ENCODE results near the gene RETREG2. TPM values are rescaled to one million over a fixed set of nuclear protein-coding genes. Genes with fewer than 3 reads are reported as not detected.
A peak's percentile ranks its signal among the peaks of the same experiment; 100 is the strongest.

The RETREG2 gene, protein sequence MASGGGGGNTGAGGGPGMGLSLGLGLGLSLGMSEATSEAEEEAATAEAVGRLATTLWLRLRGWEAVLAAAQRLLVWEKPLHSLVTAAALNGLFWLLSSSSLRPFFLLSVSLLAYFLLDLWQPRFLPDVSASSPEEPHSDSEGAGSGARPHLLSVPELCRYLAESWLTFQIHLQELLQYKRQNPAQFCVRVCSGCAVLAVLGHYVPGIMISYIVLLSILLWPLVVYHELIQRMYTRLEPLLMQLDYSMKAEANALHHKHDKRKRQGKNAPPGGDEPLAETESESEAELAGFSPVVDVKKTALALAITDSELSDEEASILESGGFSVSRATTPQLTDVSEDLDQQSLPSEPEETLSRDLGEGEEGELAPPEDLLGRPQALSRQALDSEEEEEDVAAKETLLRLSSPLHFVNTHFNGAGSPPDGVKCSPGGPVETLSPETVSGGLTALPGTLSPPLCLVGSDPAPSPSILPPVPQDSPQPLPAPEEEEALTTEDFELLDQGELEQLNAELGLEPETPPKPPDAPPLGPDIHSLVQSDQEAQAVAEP
- total RNA-seq = 100 to 1,000 TPM in 1 of 2 experiments, 10 to 100 TPM in 1; 95.1 to 102 TPM

DNA sequence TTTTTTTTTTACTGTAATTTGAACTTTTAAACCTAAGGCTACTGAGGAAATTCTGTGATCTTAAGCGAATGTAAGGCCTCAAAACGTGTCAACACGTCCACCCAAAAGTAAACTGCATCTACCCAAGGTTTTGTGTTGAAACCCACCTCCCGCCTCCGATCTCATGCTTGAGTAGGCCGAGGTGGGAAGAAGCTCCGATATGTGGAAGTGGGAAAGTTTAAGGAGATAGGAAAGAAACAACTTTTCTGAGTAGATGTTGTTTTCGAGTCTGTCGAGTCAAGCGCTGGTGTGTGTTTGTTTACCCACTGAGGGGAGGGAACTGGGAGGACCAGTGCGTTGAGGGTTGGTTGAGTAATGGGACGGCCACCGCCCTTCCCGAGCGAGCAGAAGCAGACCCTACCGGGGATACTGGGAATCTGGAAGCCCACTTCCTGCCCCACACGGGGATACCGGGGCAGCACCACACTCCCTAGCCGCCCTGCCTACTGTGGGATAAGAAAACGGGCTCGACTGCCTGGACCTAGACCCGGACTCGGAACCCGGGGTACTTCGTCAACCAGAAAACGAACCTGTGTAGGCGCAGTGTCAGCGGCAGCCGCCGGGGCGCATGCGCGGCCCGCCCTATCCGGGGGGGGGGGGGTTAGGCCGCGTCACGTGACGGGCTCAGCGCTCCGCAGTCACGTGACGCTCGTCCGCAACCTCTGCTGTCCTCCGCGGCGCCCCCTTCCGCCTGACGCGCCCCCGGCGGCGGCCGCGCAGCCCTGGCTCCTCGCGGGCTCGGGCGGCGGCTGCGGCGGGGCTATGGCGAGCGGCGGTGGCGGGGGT is at the start of gene RETREG2:
Gene RETREG2, plus strand, starts transcription at position 724 of the 825 bp plus-strand sequence. Its CDS starts 78 bp downstream, at position 802.
- ChIA-PET CTCF (interaction anchor here (1.5 to 5.0 kb wide), 4 partner anchors 31 to 118 kb away, joined by 4 to 26 read pairs (median 4); partner anchors contain the start of genes ABCB6, ANKZF1 and ATG9A), POLR2A (no interaction called here)
- Mint-ChIP-seq H3K36me3 (ENCODE audit: low read depth) (peaks cover 52% of the 10 kb centered on the region), H3K4me3 (peak within 1 kb of the TSS; percentile 87), H3K4me1 (peaks cover 70% of the 10 kb centered on the region), H3K27ac (peak within 1 kb of the TSS; percentile 98), H3K27me3 (no peaks in the 10 kb centered on the region), H3K9me3 (no peaks in the 10 kb centered on the region)
- DNase-seq = peak; percentile 81

DNA sequence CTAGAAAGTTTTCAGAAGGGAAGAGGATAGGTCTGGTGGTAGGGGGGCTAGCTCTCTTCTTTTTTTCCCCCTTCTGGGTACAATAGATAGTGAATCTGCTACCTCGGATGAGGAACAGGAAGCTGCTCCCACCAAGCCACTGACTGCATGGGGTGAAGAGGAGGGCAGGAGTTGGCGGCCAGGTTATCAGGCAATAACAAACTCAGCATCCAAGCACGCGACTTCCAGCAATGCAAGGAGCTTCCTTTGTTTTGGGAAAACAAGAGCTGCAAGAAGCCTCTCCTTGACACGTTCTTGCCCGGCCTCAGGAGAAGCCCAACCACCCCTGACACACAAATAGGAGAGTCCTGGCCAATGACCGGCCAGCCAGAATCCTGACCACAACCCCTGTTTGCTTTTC is 49.7 kb upstream of the RETREG2 start:
- Mint-ChIP-seq H3K27ac (no peak overlapping the region), H3K4me3 (no peak overlapping the region), H3K27me3 (no peaks in the 10 kb centered on the region), H3K36me3 (ENCODE audit: low read depth) (no peaks in the 10 kb centered on the region), H3K9me3 (no peaks in the 10 kb centered on the region), H3K4me1 (peaks cover 8% of the 10 kb centered on the region)
- ChIA-PET CTCF (interaction anchor here (1.0 to 1.9 kb wide), 2 partner anchors 9 to 132 kb away, joined by 5 to 6 read pairs; no protein-coding TSS in a partner anchor), POLR2A (no interaction called here)
- DNase-seq = no peak

DNA sequence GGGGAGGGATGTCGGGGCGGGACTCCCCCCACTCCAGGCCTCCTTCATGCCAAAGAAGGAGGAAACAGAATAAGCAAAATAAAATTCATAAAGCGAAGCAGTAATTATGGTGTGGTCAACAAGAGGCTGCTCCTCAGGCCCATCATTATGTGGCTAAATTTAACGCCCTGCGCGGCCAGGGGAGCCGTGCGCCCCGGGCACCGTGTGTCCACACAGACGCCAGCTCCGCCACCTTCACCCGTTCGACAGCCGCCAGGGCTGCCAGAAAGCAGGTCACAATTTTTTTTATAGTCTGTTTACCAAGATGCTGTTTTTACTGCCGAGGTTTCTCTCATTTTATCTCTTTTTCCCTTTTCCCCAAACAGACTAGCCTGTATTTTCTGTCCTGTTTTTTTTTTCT is 48.5 kb upstream of the RETREG2 start:
- no peak for DNase-seq
- ChIA-PET CTCF (interaction anchor here (0.7 kb wide), 1 partner anchor 74 kb away, joined by 3 read pairs; no protein-coding TSS in a partner anchor), POLR2A (no interaction called here)
- no peaks in the 10 kb centered on the region for H3K9me3 Mint-ChIP-seq
- H3K36me3 Mint-ChIP-seq (ENCODE audit: low read depth) = no peaks in the 10 kb centered on the region
- H3K4me3 Mint-ChIP-seq = no peak overlapping the region
- H3K27ac Mint-ChIP-seq = no peak overlapping the region
- no peaks in the 10 kb centered on the region for H3K27me3 Mint-ChIP-seq
- H3K4me1 Mint-ChIP-seq = peaks cover under 1% of the 10 kb centered on the region

DNA sequence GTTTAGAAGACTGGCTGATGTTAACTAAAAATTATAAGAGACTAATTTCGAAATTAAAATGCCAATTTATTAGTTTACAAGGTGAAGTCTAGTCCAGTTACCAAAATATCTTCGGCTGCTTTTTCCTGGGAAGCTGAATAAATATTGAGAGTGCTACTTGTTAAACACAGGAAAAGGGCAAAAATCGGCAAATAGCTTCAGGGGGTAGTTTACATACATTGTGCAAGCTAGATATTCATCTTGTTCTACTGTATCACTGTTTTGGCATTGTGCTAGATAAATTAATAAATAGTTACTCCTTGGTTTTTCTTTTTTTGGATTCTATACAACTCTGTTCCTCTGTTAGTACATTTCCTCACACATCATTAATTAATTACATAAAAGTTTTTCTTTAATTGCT is 46.7 kb upstream of the RETREG2 start:
- CTCF ChIA-PET = interaction anchor here (0.6 to 1.3 kb wide), 3 partner anchors 17 to 80 kb away, joined by 4 to 5 read pairs (median 4); no protein-coding TSS in a partner anchor

DNA sequence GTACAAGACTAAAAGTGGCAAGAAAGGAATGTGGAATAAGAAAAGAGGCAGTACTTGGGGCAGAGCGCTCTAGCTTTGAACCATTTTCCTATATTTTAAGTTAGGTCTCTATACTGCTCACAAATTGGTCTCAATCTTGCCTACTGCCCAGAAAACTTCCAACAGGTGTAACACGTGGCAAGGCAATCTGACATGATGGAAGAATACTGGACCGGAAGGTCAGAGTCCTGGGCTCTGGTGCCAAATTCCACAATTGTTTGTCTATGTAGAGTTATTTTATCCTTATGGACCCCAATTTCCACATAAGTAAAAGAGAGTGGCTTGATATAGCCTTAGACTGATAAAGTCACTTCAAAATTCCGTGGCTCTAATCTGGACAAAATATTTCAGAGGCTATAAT is 46.3 kb upstream of the RETREG2 start:
- Mint-ChIP-seq H3K4me3 (no peak overlapping the region), H3K4me1 (no peaks in the 10 kb centered on the region), H3K27me3 (no peaks in the 10 kb centered on the region), H3K9me3 (no peaks in the 10 kb centered on the region), H3K27ac (no peak overlapping the region), H3K36me3 (ENCODE audit: low read depth) (no peaks in the 10 kb centered on the region)
- CTCF ChIA-PET = interaction anchor here (0.6 to 1.3 kb wide), 5 partner anchors 17 to 86 kb away, joined by 3 to 5 read pairs (median 4); no protein-coding TSS in a partner anchor
- DNase-seq = no peak
- POLR2A ChIA-PET = no interaction called here

More for the DNA sequence above, 46.7 kb upstream of the RETREG2 start:
- Mint-ChIP-seq H3K27me3 (no peaks in the 10 kb centered on the region), H3K27ac (no peak overlapping the region), H3K4me3 (no peak overlapping the region), H3K4me1 (no peaks in the 10 kb centered on the region), H3K36me3 (ENCODE audit: low read depth) (no peaks in the 10 kb centered on the region), H3K9me3 (no peaks in the 10 kb centered on the region)
- POLR2A ChIA-PET = no interaction called here
- DNase-seq = no peak

DNA sequence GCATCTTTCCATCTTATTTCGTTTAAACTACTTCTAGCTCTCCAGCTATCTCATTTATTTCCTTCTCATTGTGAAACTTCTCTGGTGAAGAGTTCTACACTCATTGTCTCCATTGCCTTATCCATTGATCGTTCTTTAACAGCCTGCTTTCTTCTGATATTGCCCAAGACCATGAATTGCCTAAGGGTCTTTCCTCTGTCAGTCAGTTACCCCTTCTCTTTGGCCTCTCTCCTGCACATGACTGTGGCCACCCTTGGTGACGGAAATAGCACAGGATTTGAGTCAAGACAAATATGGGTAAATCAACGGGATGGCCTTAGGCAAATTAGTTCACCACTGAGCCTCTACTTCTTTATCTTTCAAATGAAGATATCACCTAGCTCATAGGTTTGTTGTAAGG is 44.1 kb upstream of the RETREG2 start:
- no peaks in the 10 kb centered on the region for H3K4me1 Mint-ChIP-seq
- H3K36me3 Mint-ChIP-seq (ENCODE audit: low read depth) = no peaks in the 10 kb centered on the region
- CTCF ChIA-PET = interaction anchor here (0.9 to 1.4 kb wide), 4 partner anchors 11 to 104 kb away, joined by 3 to 5 read pairs (median 4); no protein-coding TSS in a partner anchor
- no peak for DNase-seq
- POLR2A ChIA-PET = no interaction called here
- no peaks in the 10 kb centered on the region for H3K9me3 Mint-ChIP-seq
- no peaks in the 10 kb centered on the region for H3K27me3 Mint-ChIP-seq
- no peak overlapping the region for H3K4me3 Mint-ChIP-seq
- H3K27ac Mint-ChIP-seq = no peak overlapping the region

DNA sequence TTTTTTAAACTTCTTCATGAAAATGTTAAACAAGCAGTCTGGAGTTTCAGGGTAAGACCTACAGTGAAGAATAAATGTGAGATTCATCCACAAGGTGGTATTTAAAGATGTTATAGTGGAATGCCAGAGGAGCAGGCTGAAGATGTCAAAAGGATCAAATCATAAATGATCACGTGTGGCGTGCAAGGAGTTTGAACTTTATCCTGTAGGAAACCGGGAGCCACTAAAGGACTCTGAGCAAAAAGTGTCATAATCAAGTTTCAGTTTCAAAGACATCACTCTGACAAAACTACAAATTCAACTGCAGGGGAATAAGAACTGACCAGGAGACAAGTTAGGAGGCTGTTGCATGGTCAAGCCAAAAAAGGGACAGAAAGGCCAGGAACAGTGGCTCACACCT is 37.4 kb upstream of the RETREG2 start:
- Mint-ChIP-seq H3K4me1 (no peaks in the 10 kb centered on the region), H3K36me3 (ENCODE audit: low read depth) (peaks cover 19% of the 10 kb centered on the region), H3K9me3 (no peaks in the 10 kb centered on the region), H3K4me3 (no peak overlapping the region), H3K27me3 (no peaks in the 10 kb centered on the region), H3K27ac (no peak overlapping the region)
- no peak for DNase-seq
- CTCF ChIA-PET = interaction anchor here (1.5 kb wide), 1 partner anchor 18 kb away, joined by 6 read pairs; no protein-coding TSS in a partner anchor
- POLR2A ChIA-PET = no interaction called here

DNA sequence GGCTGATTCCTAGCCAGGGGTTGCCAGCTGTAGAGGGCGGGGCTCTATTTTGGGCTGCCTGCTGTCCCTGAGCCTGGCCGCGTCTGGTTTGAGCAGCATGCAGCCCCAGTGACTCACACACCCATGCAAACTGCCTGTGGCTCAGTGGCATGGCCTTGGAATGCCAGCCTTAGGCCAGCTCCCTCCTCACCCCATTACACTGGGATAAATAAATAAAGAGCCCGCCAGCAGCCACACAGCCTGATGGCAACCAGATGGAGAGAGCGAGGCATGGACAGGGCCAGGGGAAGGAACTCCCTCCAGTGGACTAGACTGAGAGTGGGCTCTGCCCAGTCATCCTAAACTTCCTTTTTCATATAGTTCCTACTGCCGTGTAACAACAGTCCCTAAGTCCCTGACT is 35.7 kb upstream of the RETREG2 start:
- Mint-ChIP-seq H3K36me3 (ENCODE audit: low read depth) (peaks cover 27% of the 10 kb centered on the region), H3K4me1 (no peaks in the 10 kb centered on the region), H3K9me3 (no peaks in the 10 kb centered on the region), H3K27ac (no peak overlapping the region), H3K27me3 (no peaks in the 10 kb centered on the region), H3K4me3 (no peak overlapping the region)
- ChIA-PET POLR2A (no interaction called here), CTCF (interaction anchor here (1.4 to 1.5 kb wide), 2 partner anchors 17 to 84 kb away, joined by 5 to 6 read pairs; no protein-coding TSS in a partner anchor)
- no peak for DNase-seq

DNA sequence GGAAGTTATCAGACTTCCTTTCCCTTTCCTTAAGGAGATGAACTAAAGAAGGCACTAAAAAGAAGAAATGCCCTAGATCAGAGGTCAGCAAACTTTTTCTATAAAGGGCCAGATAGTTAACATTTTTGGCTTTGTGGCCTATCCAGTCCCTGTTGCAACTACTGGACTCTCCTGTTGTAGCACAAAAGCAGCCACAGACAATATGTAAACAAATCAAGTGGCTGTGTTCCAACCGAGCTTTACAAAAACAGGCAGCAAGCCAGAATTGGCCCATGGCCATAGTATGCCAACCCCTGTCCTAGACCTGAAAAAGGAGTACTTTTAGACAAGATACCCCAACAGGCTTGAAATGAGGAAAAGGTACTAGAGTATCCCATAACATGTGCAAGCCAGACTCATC is 28.4 kb upstream of the RETREG2 start:
- Mint-ChIP-seq H3K4me1 (no peaks in the 10 kb centered on the region), H3K36me3 (ENCODE audit: low read depth) (peaks cover 23% of the 10 kb centered on the region), H3K4me3 (no peak overlapping the region), H3K27ac (no peak overlapping the region), H3K9me3 (no peaks in the 10 kb centered on the region), H3K27me3 (no peaks in the 10 kb centered on the region)
- DNase-seq = no peak
- ChIA-PET CTCF (interaction anchor here (0.8 to 1.5 kb wide), 3 partner anchors 77 to 170 kb away, joined by 3 to 4 read pairs (median 4); no protein-coding TSS in a partner anchor), POLR2A (no interaction called here)

DNA sequence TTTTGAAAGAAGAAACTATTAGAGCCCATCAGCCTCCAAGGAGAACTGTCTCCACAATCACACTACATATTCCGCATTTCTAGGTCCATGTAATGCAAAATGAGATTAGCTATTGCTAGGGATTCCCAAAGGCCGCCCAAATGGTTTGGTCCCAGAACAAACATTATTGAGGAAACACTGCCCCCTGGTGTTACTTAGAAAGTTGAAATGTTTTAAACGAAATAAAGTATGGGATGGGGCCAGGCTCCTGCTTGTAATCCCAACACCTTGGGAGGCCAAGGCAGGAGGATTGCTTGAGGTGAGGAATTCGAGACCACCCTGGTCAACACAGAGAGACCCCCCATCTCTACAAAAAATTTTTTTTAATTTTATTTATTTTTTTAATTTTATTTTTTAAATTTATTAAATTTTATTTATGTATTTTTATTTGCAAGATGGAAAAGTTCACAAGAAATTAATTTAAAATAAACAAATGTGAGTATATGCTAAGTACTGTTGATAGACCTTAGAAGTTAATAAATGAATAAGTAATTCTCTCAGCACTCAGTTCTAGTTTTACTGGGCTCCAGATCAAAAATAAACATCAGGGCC is 22.9 kb upstream of the RETREG2 start:
- Mint-ChIP-seq H3K36me3 (ENCODE audit: low read depth) (peaks cover 22% of the 10 kb centered on the region), H3K27me3 (no peaks in the 10 kb centered on the region), H3K9me3 (no peaks in the 10 kb centered on the region), H3K4me1 (peaks cover 21% of the 10 kb centered on the region), H3K4me3 (no peak overlapping the region), H3K27ac (no peak overlapping the region)
- ChIA-PET POLR2A (no interaction called here), CTCF (interaction anchor here (0.7 to 9.2 kb wide), 13 partner anchors 16 to 175 kb away, joined by 3 to 85 read pairs (median 4); no protein-coding TSS in a partner anchor)
- peak; percentile 62 for DNase-seq

DNA sequence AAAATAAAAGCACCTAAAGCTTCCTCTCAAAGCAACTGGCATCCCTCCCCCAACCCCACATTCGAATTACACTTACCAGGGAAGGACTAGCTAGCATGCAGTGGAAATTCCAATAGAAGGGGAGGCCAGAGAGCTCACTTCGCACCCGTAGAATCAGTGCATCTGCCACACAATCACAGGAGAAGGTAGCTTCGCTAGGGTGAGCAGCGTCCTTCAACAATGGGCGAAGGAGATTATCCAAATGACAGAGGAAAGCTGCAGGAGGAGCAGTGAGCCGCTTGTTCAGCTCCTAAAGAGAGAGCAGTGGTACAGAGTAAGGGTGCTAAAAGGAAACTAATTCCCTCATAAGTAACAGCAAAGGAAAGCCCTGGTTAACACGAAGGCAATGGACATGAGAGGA is 20.7 kb upstream of the RETREG2 start:
- CTCF ChIA-PET = interaction anchor here (0.6 to 9.2 kb wide), 4 partner anchors 18 to 138 kb away, joined by 3 to 85 read pairs (median 8); no protein-coding TSS in a partner anchor
- POLR2A ChIA-PET = no interaction called here
- Mint-ChIP-seq H3K27ac (no peak overlapping the region), H3K27me3 (no peaks in the 10 kb centered on the region), H3K9me3 (no peaks in the 10 kb centered on the region), H3K36me3 (ENCODE audit: low read depth) (peaks cover 18% of the 10 kb centered on the region), H3K4me1 (peaks cover 31% of the 10 kb centered on the region), H3K4me3 (no peak overlapping the region)
- no peak for DNase-seq

DNA sequence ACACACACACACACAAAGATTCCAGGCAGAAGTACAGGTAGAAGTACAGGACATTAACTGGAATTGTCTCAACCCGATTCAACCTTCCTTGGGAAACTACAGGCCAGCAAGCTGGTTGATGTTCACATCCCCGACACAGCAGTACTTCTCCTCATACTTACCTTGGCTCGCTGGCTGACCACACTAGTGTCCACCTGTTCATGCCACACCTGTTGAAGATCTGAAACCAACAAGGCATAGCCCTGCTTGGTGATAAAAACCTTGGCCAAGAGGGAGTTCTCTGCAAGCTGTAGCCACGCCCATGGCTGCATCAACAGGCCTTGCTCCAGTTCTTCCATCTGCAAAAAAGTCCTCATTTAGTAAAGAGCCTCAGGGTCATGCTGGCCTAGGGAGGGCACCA is 20.1 kb upstream of the RETREG2 start:
- Mint-ChIP-seq H3K4me1 (peaks cover 31% of the 10 kb centered on the region), H3K27ac (no peak overlapping the region), H3K9me3 (no peaks in the 10 kb centered on the region), H3K27me3 (no peaks in the 10 kb centered on the region), H3K4me3 (no peak overlapping the region), H3K36me3 (ENCODE audit: low read depth) (peaks cover 18% of the 10 kb centered on the region)
- POLR2A ChIA-PET = no interaction called here
- CTCF ChIA-PET = interaction anchor here (1.0 to 9.2 kb wide), 6 partner anchors 9 to 138 kb away, joined by 3 to 85 read pairs (median 10); no protein-coding TSS in a partner anchor
- DNase-seq = no peak

Measured in activated CD4-positive, alpha-beta T cell treated with anti-CD3 and anti-CD28 coated beads, Interleukin-2, amount 10 ng/mL, durations not matched to agents 7 days and 5 days (primary cell).